Measurements from ENCODE around the gene DOCK3. TPM values are rescaled to one million over a fixed set of nuclear protein-coding genes. Genes with fewer than 3 reads are reported as not detected.

Gene DOCK3
- total RNA-seq, 1 donor from 2014 or later = 10.0 TPM

DNA sequence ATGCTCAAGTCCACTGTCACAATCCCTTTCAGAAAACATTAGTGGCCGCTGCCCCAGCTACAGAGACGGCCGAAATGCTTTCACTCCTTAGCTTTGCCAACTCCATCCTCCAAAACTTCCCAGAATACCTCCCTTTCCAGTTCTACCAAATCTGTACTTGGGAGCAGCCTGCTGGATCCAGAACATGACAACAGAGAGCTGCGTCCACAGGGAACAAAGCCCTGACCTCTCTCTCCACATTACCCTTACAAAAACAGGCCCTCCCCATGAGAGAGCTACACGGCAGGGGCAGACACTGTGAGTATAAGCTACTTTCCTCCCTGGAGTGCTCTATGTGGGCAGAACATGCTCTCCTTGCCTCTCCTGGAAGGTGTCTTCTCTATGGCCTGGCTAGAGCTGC is 722.7 kb downstream of the DOCK3 start:
- no peak for TF ChIP-seq CTCF (IDR thresholded peaks at IDR 0.05; ENCODE audit: unreplicated experiment)
- no peak for DNase-seq (ENCODE audit: low spot score, unreplicated experiment)
- Mint-ChIP-seq H3K27me3 (no peaks in the 10 kb centered on the region), H3K4me1 (ENCODE audit: low read depth) (peaks cover 22% of the 10 kb centered on the region), H3K9me3 (ENCODE audit: low read depth) (no peaks in the 10 kb centered on the region), H3K4me3 (ENCODE audit: low read depth) (no peak overlapping the region), H3K36me3 (ENCODE audit: insufficient read depth) (peaks cover 24% of the 10 kb centered on the region), H3K27ac (peak overlapping the region; percentile 91)

- Mint-ChIP-seq H3K4me3 (ENCODE audit: low read depth) (no peak overlapping the region), H3K27ac (peak overlapping the region; percentile 89), H3K4me1 (ENCODE audit: low read depth) (peaks cover 16% of the 10 kb centered on the region), H3K9me3 (ENCODE audit: low read depth) (no peaks in the 10 kb centered on the region), H3K36me3 (ENCODE audit: insufficient read depth) (peaks cover 18% of the 10 kb centered on the region), H3K27me3 (no peaks in the 10 kb centered on the region)
- no peak for TF ChIP-seq CTCF (IDR thresholded peaks at IDR 0.05; ENCODE audit: unreplicated experiment)
- no peak for DNase-seq (ENCODE audit: low spot score, unreplicated experiment)
These were observed 724.0 kb downstream of the DOCK3 start for GRCh38 chr3:51398595-51399310.

- Mint-ChIP-seq H3K4me3 (ENCODE audit: low read depth) (no peak overlapping the region), H3K4me1 (ENCODE audit: low read depth) (peaks cover 3% of the 10 kb centered on the region), H3K9me3 (ENCODE audit: low read depth) (no peaks in the 10 kb centered on the region), H3K27me3 (no peaks in the 10 kb centered on the region), H3K27ac (no peak overlapping the region), H3K36me3 (ENCODE audit: insufficient read depth) (peaks cover 7% of the 10 kb centered on the region)
- DNase-seq (ENCODE audit: low spot score, unreplicated experiment) = no peak
- no peak for TF ChIP-seq CTCF (IDR thresholded peaks at IDR 0.05; ENCODE audit: unreplicated experiment)
These were observed 725.4 kb downstream of the DOCK3 start for GRCh38 chr3:51400166-51400565.

- no peak for TF ChIP-seq CTCF (IDR thresholded peaks at IDR 0.05; ENCODE audit: unreplicated experiment)
- no peak for DNase-seq (ENCODE audit: low spot score, unreplicated experiment)
- Mint-ChIP-seq H3K4me3 (ENCODE audit: low read depth) (no peak overlapping the region), H3K27me3 (no peaks in the 10 kb centered on the region), H3K9me3 (ENCODE audit: low read depth) (no peaks in the 10 kb centered on the region), H3K4me1 (ENCODE audit: low read depth) (no peaks in the 10 kb centered on the region), H3K27ac (no peak overlapping the region), H3K36me3 (ENCODE audit: insufficient read depth) (peaks cover 6% of the 10 kb centered on the region)
These were observed 727.0 kb downstream of the DOCK3 start for GRCh38 chr3:51401735-51402134.

DNA sequence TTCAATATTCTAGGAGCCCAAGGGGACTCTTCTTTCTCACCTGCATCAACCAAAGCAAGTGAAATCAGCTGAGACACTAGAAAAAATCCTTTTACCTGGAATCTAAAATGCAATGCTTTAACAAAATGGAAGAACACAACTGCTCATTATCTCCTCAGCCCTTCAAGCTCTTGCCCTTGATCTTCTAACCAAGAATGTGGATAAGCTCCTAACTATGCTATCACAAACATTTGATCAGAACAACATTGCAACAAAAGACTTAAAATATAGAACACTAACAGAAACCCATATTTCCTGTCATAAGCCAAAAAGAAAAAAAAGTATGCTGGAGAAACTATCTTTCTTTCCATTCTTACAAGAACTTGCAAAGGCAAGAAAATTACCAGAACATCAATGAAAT is 728.9 kb downstream of the DOCK3 start:
- no peaks in the 10 kb centered on the region for H3K4me1 Mint-ChIP-seq (ENCODE audit: low read depth)
- no peak for TF ChIP-seq CTCF (IDR thresholded peaks at IDR 0.05; ENCODE audit: unreplicated experiment)
- no peaks in the 10 kb centered on the region for H3K9me3 Mint-ChIP-seq (ENCODE audit: low read depth)
- H3K27me3 Mint-ChIP-seq = no peaks in the 10 kb centered on the region
- peaks cover 7% of the 10 kb centered on the region for H3K36me3 Mint-ChIP-seq (ENCODE audit: insufficient read depth)
- no peak for DNase-seq (ENCODE audit: low spot score, unreplicated experiment)
- H3K4me3 Mint-ChIP-seq (ENCODE audit: low read depth) = no peak overlapping the region
- no peak overlapping the region for H3K27ac Mint-ChIP-seq
